PC-9 (cell line): Measurements from ENCODE around the gene LMOD1. TPM values are rescaled to one million over a fixed set of nuclear protein-coding genes. Genes with fewer than 3 reads are reported as not detected.
A peak's percentile ranks its signal among the peaks of the same experiment; 100 is the strongest.

Source experiments
- BruUV-seq: library from RNA; stranded (reverse); fragments of 400-500 nt; replicated peaks from 2 replicates; lab custom pipeline; 2021; lab: Mats Ljungman, UMichigan
- CTCF ChIA-PET: fragments of 300-600 bp; sonication (Branson Sonifier 250); formaldehyde crosslinking; loops from one replicate; lab custom pipeline; 2022; ENCODE audit warnings: antibody characterized with exemption; lab: Charles Lee
- POLR2A ChIA-PET: fragments of 300-600 bp; sonication (Branson Sonifier 250); formaldehyde crosslinking; loops from one replicate; lab custom pipeline; 2022; ENCODE audit warnings: antibody characterized with exemption; ENCODE audit not compliant: unreplicated experiment; lab: Charles Lee
- DNase-seq, 2 experiments: peaks; one replicate each; pipeline versions ENCODE4 v3.0.0 to v3.0.0-alpha.2; 2015 to 2022; ENCODE audit warnings: mixed read lengths in 1 of 2
- H2AFZ ChIP-seq: fragments of 200-600 bp; sonication (generic); 2 replicates; pipeline ENCODE4 v1.8.1; 2017; ENCODE audit warnings: antibody characterized with exemption
- H3F3A ChIP-seq: fragments of 200-600 bp; sonication (generic); 2 replicates; pipeline ENCODE4 v1.8.1; 2017; ENCODE audit warnings: antibody characterized with exemption, mild to moderate bottlenecking, low read depth; ENCODE audit not compliant: insufficient read depth
- H3K27ac ChIP-seq: fragments of 200-600 bp; sonication (generic); 2 replicates; pipeline ENCODE4 v1.6.1; 2016; ENCODE audit warnings: mixed run types
- H3K27me3 ChIP-seq: fragments of 200-600 bp; sonication (generic); 2 replicates; pipeline ENCODE4 v1.6.1; 2016; ENCODE audit warnings: low read depth, mixed run types; ENCODE audit not compliant: insufficient read depth
- H3K36me3 ChIP-seq: fragments of 200-600 bp; sonication (generic); 2 replicates; pipeline ENCODE4 v1.6.1; 2016; ENCODE audit warnings: low read depth, mixed run types
- H3K4me1 ChIP-seq: fragments of 200-600 bp; sonication (generic); replicated peaks from 2 replicates; pipeline ENCODE4 v1.6.1; 2016; ENCODE audit warnings: mixed run types; ENCODE audit not compliant: insufficient read depth
- H3K4me2 ChIP-seq: fragments of 200-600 bp; sonication (generic); 2 replicates; pipeline ENCODE4 v1.6.1; 2017; ENCODE audit warnings: mixed run types
- H3K4me3 ChIP-seq: fragments of 200-600 bp; sonication (generic); 2 replicates; pipeline ENCODE4 v1.6.1; 2016; ENCODE audit warnings: mixed run types
- H3K79me2 ChIP-seq: fragments of 200-600 bp; sonication (generic); 2 replicates; pipeline ENCODE4 v1.6.1; 2017; ENCODE audit warnings: low read depth, mixed run types
- H3K9me2 ChIP-seq: fragments of 200-600 bp; sonication (generic); 2 replicates; pipeline ENCODE4 v1.8.1; 2017; ENCODE audit warnings: mild to moderate bottlenecking; ENCODE audit not compliant: insufficient read depth
- H3K9me3 ChIP-seq: fragments of 200-600 bp; sonication (generic); 2 replicates; pipeline ENCODE4 v1.8.1; 2016; ENCODE audit warnings: low read depth; ENCODE audit not compliant: insufficient read depth
- H4K20me1 ChIP-seq: fragments of 200-600 bp; sonication (generic); 2 replicates; pipeline ENCODE4 v1.8.1; 2017; ENCODE audit not compliant: insufficient read depth
- CTCF ChIP-seq: fragments of 200-600 bp; sonication (generic); conservative IDR thresholded peaks from 2 replicates; pipeline ENCODE4 v1.6.1; 2017; ENCODE audit warnings: mixed run types, antibody characterized with exemption, mild to moderate bottlenecking, moderate library complexity
- EZH2 ChIP-seq: fragments of 200-600 bp; sonication (generic); IDR thresholded peaks from 2 replicates; pipeline ENCODE4 v1.8.0; 2017; ENCODE audit warnings: antibody characterized with exemption, low read depth
- intact Hi-C: fragments of 100-400 bp; cut with micrococcal nuclease; formaldehyde crosslinking; loops from one replicate; pipeline ENCODE4 v1.10.0; 2022; ENCODE audit not compliant: unreplicated experiment
- total RNA-seq: library from RNA; stranded (reverse); gene quantifications from 2 replicates; pipeline ENCODE4 v1.2.3, GENCODE V29; 2021

Gene LMOD1
- total RNA-seq, 1 experiment from 2014 or later = 0.74 TPM

GRCh38 chr1:201939574-201939973, 6.8 kb downstream of the LMOD1 start:
- intact Hi-C loops = no loop called here
- H4K20me1 ChIP-seq = no peaks in the 10 kb centered on the region
- peaks cover 27% of the 10 kb centered on the region for H3K4me1 ChIP-seq
- no peaks in the 10 kb centered on the region for H3K36me3 ChIP-seq
- BruUV-seq = no TSS peak
- no peaks in the 10 kb centered on the region for H3K27me3 ChIP-seq
- no peak for DNase-seq
- H3F3A ChIP-seq = peaks cover 3% of the 10 kb centered on the region; the same call in 1 of the 2 replicates
- no peak overlapping the region for H3K27ac ChIP-seq
- CTCF ChIA-PET = interaction anchor here (0.7 kb wide), 1 partner anchor 10 kb away, joined by 3 read pairs; no protein-coding TSS in a partner anchor
- no peaks in the 10 kb centered on the region for H3K79me2 ChIP-seq
- no peaks in the 10 kb centered on the region for H3K9me2 ChIP-seq
- H2AFZ ChIP-seq = no peak overlapping the region
- POLR2A ChIA-PET = no interaction called here
- H3K9me3 ChIP-seq = no peaks in the 10 kb centered on the region
- no peak overlapping the region for H3K4me2 ChIP-seq
- no peak overlapping the region for H3K4me3 ChIP-seq
- TF ChIP-seq EZH2 (no peak), CTCF (no peak)

GRCh38 chr1:201939148-201939547, 7.2 kb downstream of the LMOD1 start:
- Histone ChIP-seq H3K9me3 (no peaks in the 10 kb centered on the region), H3K27me3 (no peaks in the 10 kb centered on the region), H3K79me2 (no peaks in the 10 kb centered on the region), H3K9me2 (no peaks in the 10 kb centered on the region), H3K4me2 (no peak overlapping the region), H2AFZ (no peak overlapping the region), H3K4me1 (peaks cover 27% of the 10 kb centered on the region), H3F3A (peaks cover 3% of the 10 kb centered on the region; the same call in 1 of the 2 replicates), H4K20me1 (no peaks in the 10 kb centered on the region), H3K36me3 (no peaks in the 10 kb centered on the region), H3K27ac (no peak overlapping the region), H3K4me3 (no peak overlapping the region)
- ChIA-PET CTCF (interaction anchor here (0.7 kb wide), 1 partner anchor 11 kb away, joined by 3 read pairs; no protein-coding TSS in a partner anchor), POLR2A (no interaction called here)
- TF ChIP-seq EZH2 = no peak
- TF ChIP-seq CTCF = no peak
- no TSS peak for BruUV-seq
- intact Hi-C loops = no loop called here
- no peak for DNase-seq

GRCh38 chr1:201938440-201939035, 7.8 kb downstream of the LMOD1 start:
- no peaks in the 10 kb centered on the region for H4K20me1 ChIP-seq
- intact Hi-C loops = loop anchor here (1.0 kb wide), 1 partner anchor 21 kb away; no protein-coding TSS in a partner anchor
- H3K36me3 ChIP-seq = no peaks in the 10 kb centered on the region
- ChIA-PET POLR2A (no interaction called here), CTCF (interaction anchor here (0.7 kb wide), 1 partner anchor 42 kb away, joined by 12 read pairs; no protein-coding TSS in a partner anchor)
- H3K27ac ChIP-seq = peak overlapping the region; percentile 62; the same call in 1 of the 2 replicates
- H3F3A ChIP-seq = peaks cover 3% of the 10 kb centered on the region; the same call in 1 of the 2 replicates
- H3K4me2 ChIP-seq = 0 out of 2 replicates have a peak overlapping the region, but pooled peaks have one; percentile 2
- no TSS peak for BruUV-seq
- no peak overlapping the region for H2AFZ ChIP-seq
- peaks cover 27% of the 10 kb centered on the region for H3K4me1 ChIP-seq
- no peaks in the 10 kb centered on the region for H3K79me2 ChIP-seq
- H3K27me3 ChIP-seq = no peaks in the 10 kb centered on the region
- no peaks in the 10 kb centered on the region for H3K9me3 ChIP-seq
- H3K4me3 ChIP-seq = no peak overlapping the region
- no peak for DNase-seq
- no peak for TF ChIP-seq EZH2
- no peak for TF ChIP-seq CTCF
- H3K9me2 ChIP-seq = no peaks in the 10 kb centered on the region
